ENCODE data around the gene TESPA1.
A peak's percentile ranks its signal among the peaks of the same experiment; 100 is the strongest.
"Not testable (repeated sequence)": the region's sequence is repeated elsewhere in the genome, so short reads cannot be mapped to it uniquely, and the experiment has no call there.

Gene TESPA1

GRCh38 chr12:54988402-54989054 lies 4.0 kb upstream of the TESPA1 start:
- peak; percentile 72 to 96 (median 93) for DNase-seq
- intact Hi-C loops (cut with DNase I), result no loop called here

GRCh38 chr12:54987611-54988231 lies 3.2 kb upstream of the TESPA1 start:
- intact Hi-C loops (cut with DNase I), result no loop called here
- DNase-seq, result no peak

GRCh38 chr12:54986773-54987172 lies 2.2 kb upstream of the TESPA1 start:
- intact Hi-C loops (cut with DNase I), result not testable (repeated sequence)

GRCh38 chr12:54983536-54984101 lies 943 bp downstream of the TESPA1 start:
- intact Hi-C loops (cut with DNase I), result no loop called here
- DNase-seq, result no peak

More at GRCh38 chr12:54986773-54987172, 2.2 kb upstream of the TESPA1 start:
- DNase-seq, result not testable (repeated sequence)

GRCh38 chr12:54981796-54982195 lies 2.8 kb downstream of the TESPA1 start:
- intact Hi-C loops (cut with DNase I), result no loop called here
- no peak for DNase-seq

- intact Hi-C loops (cut with DNase I), result no loop called here
- no peak for DNase-seq
Observed at GRCh38 chr12:54980341-54980740, 4.2 kb downstream of the TESPA1 start.

- intact Hi-C loops (cut with DNase I), result loop anchor here (5.0 kb wide), 1 partner anchor 94 kb away; no protein-coding TSS in a partner anchor
- no peak for DNase-seq
Observed at GRCh38 chr12:54977857-54978256, 6.7 kb downstream of the TESPA1 start.

GRCh38 chr12:54977155-54977554 lies 7.4 kb downstream of the TESPA1 start:
- no peak for DNase-seq
- intact Hi-C loops (cut with DNase I), result loop anchor here (5.0 kb wide), 1 partner anchor 95 kb away; no protein-coding TSS in a partner anchor

GRCh38 chr12:54975875-54976274 lies 8.7 kb downstream of the TESPA1 start:
- DNase-seq, result no peak
- intact Hi-C loops (cut with DNase I), result loop anchor here (5.0 kb wide), 1 partner anchor 96 kb away; no protein-coding TSS in a partner anchor

- DNase-seq, result peak in 5 of 42 donors; percentile 21 to 44 (median 35)
- intact Hi-C loops (cut with DNase I), result loop anchor here (5.0 kb wide), 1 partner anchor 97 kb away; no protein-coding TSS in a partner anchor
Observed at GRCh38 chr12:54975272-54975671, 9.3 kb downstream of the TESPA1 start.

GRCh38 chr12:54974279-54974678 lies 10.3 kb downstream of the TESPA1 start:
- DNase-seq, result peak in 1 of 42 donors; percentile 34
- intact Hi-C loops (cut with DNase I), result no loop called here

- intact Hi-C loops (cut with DNase I), result no loop called here
- peak in 1 of 42 donors; percentile 32 for DNase-seq
Observed at GRCh38 chr12:54973556-54973955, 11.0 kb downstream of the TESPA1 start.

- peak in 33 of 42 donors; percentile 19 to 86 (median 57) for DNase-seq
- intact Hi-C loops (cut with DNase I), result no loop called here
Observed at GRCh38 chr12:54970741-54971140, 13.8 kb downstream of the TESPA1 start.

- DNase-seq, result no peak
- intact Hi-C loops (cut with DNase I), result no loop called here
Observed at GRCh38 chr12:54968181-54968730, 16.3 kb downstream of the TESPA1 start.

- no peak for DNase-seq
- intact Hi-C loops (cut with DNase I), result no loop called here
Observed at GRCh38 chr12:54967461-54967860, 17.1 kb downstream of the TESPA1 start.

- intact Hi-C loops (cut with DNase I), result no loop called here
- peak in 29 of 42 donors; percentile 8 to 87 (median 49) for DNase-seq
Observed at GRCh38 chr12:54961190-54961589, 23.4 kb downstream of the TESPA1 start.

- intact Hi-C loops (cut with DNase I), result loop anchor here (5.0 kb wide), 2 partner anchors 207 to 257 kb away; no protein-coding TSS in a partner anchor
- DNase-seq, result no peak
Observed at GRCh38 chr12:54959291-54960018, 25.1 kb downstream of the TESPA1 start.

GRCh38 chr12:54958048-54958658 lies 26.4 kb downstream of the TESPA1 start:
- peak in 29 of 42 donors; percentile 21 to 83 (median 60) for DNase-seq
- intact Hi-C loops (cut with DNase I), result loop anchor here (5.0 kb wide), 2 partner anchors 206 to 256 kb away; no protein-coding TSS in a partner anchor

Measured in head of caudate nucleus (tissue), 42 donors.